Activated T-cell treated with anti-CD3 and anti-CD28 coated beads, Interleukin-2, amount 50 U/mL, for 4 hours (primary cell): Measurements from ENCODE around the gene SF3B1. TPM values are rescaled to one million over a fixed set of nuclear protein-coding genes. Genes with fewer than 3 reads are reported as not detected.
"Not testable (repeated sequence)": the region's sequence is repeated elsewhere in the genome, so short reads cannot be mapped to it uniquely, and the experiment has no call there.

Source experiments
- ATAC-seq, 2 donors: fragments of 200-7000 bp; cut with Tn5 transposase; one replicate each; pipeline ENCODE4 v1.10.0; 2021
- DNase-seq: peaks from one replicate; pipeline ENCODE4 v3.0.0-alpha.2; 2020
- H3K27me3 Mint-ChIP-seq: one replicate; pipeline ENCODE4 v1.8.0; 2021; ENCODE audit warnings: low read depth, mixed read lengths
- H3K36me3 Mint-ChIP-seq: one replicate; pipeline ENCODE4 v1.8.0; 2022; ENCODE audit warnings: mixed read lengths; ENCODE audit not compliant: insufficient read depth
- H3K4me1 Mint-ChIP-seq: one replicate; pipeline ENCODE4 v1.8.0; 2021; ENCODE audit warnings: low read depth, mixed read lengths
- H3K4me3 Mint-ChIP-seq: one replicate; pipeline ENCODE4 v1.8.0; 2021; ENCODE audit warnings: mild to moderate bottlenecking, moderate library complexity, mixed read lengths
- H3K9me3 Mint-ChIP-seq: one replicate; pipeline ENCODE4 v1.8.0; 2021; ENCODE audit warnings: mixed read lengths
- total RNA-seq, 3 donors: library from RNA; stranded (reverse); gene quantifications; one replicate each; pipeline ENCODE4 v1.2.1, GENCODE V29; 2021

The SF3B1 gene
- total RNA-seq, 3 donors from 2014 or later, result 242 to 249 (median 243) TPM

- Mint-ChIP-seq H3K4me1 (peaks cover 12% of the 10 kb centered on the region), H3K36me3 (no peaks in the 10 kb centered on the region), H3K9me3 (no peaks in the 10 kb centered on the region), H3K4me3 (no peak overlapping the region), H3K27me3 (no peaks in the 10 kb centered on the region)
- ATAC-seq (no peak), DNase-seq (no peak)
Observed at GRCh38 chr2:197353393-197354168, 81.2 kb downstream of the SF3B1 start.

GRCh38 chr2:197349699-197350098 is 85.1 kb downstream of the SF3B1 start:
- Mint-ChIP-seq H3K27me3 (no peaks in the 10 kb centered on the region), H3K36me3 (no peaks in the 10 kb centered on the region), H3K4me3 (no peak overlapping the region), H3K9me3 (no peaks in the 10 kb centered on the region), H3K4me1 (peaks cover 4% of the 10 kb centered on the region)
- ATAC-seq (no peak), DNase-seq (no peak)

GRCh38 chr2:197348721-197349360 is 86.0 kb downstream of the SF3B1 start:
- no peak for ATAC-seq
- no peaks in the 10 kb centered on the region for H3K27me3 Mint-ChIP-seq
- no peak overlapping the region for H3K4me3 Mint-ChIP-seq
- H3K9me3 Mint-ChIP-seq, result no peaks in the 10 kb centered on the region
- DNase-seq, result no peak
- H3K4me1 Mint-ChIP-seq, result peaks cover 4% of the 10 kb centered on the region
- no peaks in the 10 kb centered on the region for H3K36me3 Mint-ChIP-seq

- Mint-ChIP-seq H3K4me3 (no peak overlapping the region), H3K9me3 (no peaks in the 10 kb centered on the region), H3K36me3 (no peaks in the 10 kb centered on the region), H3K4me1 (peaks cover 8% of the 10 kb centered on the region), H3K27me3 (no peaks in the 10 kb centered on the region)
- ATAC-seq (no peak), DNase-seq (no peak)
Observed at GRCh38 chr2:197345846-197346370, 88.9 kb downstream of the SF3B1 start.

GRCh38 chr2:197343968-197344367 is 90.9 kb downstream of the SF3B1 start:
- ATAC-seq, H3K9me3 Mint-ChIP-seq, DNase-seq, H3K36me3 Mint-ChIP-seq, H3K27me3 Mint-ChIP-seq, H3K4me3 Mint-ChIP-seq: not testable (repeated sequence)
- H3K4me1 Mint-ChIP-seq, result peaks cover 16% of the 10 kb centered on the region

DNA sequence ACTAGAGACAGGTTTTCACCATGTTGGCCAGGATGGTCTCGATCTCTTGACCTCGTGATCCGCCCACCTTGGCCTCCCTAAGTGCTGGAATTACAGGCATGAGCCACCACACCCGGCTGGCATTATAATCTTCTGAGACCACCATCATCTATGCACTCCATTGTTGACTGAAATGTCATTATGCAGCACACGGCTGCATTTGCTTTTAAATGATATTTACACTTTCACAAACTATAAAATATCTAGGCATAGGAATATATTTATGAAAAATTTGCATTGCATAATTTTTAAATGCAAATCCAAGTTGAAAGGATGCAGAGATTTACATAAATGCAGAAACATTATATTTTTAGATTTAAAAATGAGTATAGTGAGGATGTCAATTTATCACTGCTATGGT is 94.2 kb downstream of the SF3B1 start:
- peaks cover 17% of the 10 kb centered on the region for H3K4me1 Mint-ChIP-seq

More for the DNA sequence above, 94.2 kb downstream of the SF3B1 start:
- Mint-ChIP-seq H3K27me3 (no peaks in the 10 kb centered on the region), H3K4me3 (no peak overlapping the region), H3K9me3 (no peaks in the 10 kb centered on the region), H3K36me3 (no peaks in the 10 kb centered on the region)
- ATAC-seq (no peak), DNase-seq (no peak)

Other genes with a start within 250 kb of the SF3B1 start
- gene ANKRD44, start 124.2 kb downstream of the SF3B1 start, total RNA-seq, result 10 to 100 TPM; 75.0 to 91.5 (median 78.3) TPM
- 10 to 100 TPM; 32.3 to 34.6 (median 32.7) TPM for gene COQ10B, start 18.5 kb upstream of the SF3B1 start, total RNA-seq
- 1,000 to 10,000 TPM; 1,165 to 1,393 (median 1,366) TPM for gene HSPD1, start 64.8 kb upstream of the SF3B1 start, total RNA-seq
- gene HSPE1, start 65.4 kb upstream of the SF3B1 start, total RNA-seq, result 100 to 1,000 TPM; 452 to 521 (median 492) TPM
- gene MOB4, start 81.0 kb upstream of the SF3B1 start, total RNA-seq, result 10 to 100 TPM; 23.5 to 28.1 (median 23.8) TPM
- not detected for gene RFTN2, start 240.6 kb upstream of the SF3B1 start, total RNA-seq